Stimulated activated CD8-positive, alpha-beta memory T cell treated with anti-CD3 and anti-CD28 coated beads, Interleukin-12 subunit alpha, Interleukin-12 subunit beta, amount 100 ng/mL, for 1 hour (primary cell): ENCODE results near the gene MAST2.
"Not testable (repeated sequence)": the region's sequence is repeated elsewhere in the genome, so short reads cannot be mapped to it uniquely, and the experiment has no call there.

ENCODE experiments used
- DNase-seq: peaks from one replicate; pipeline ENCODE4 v3.0.0-alpha.2; 2020; ENCODE audit warnings: low read depth

The MAST2 gene

DNA sequence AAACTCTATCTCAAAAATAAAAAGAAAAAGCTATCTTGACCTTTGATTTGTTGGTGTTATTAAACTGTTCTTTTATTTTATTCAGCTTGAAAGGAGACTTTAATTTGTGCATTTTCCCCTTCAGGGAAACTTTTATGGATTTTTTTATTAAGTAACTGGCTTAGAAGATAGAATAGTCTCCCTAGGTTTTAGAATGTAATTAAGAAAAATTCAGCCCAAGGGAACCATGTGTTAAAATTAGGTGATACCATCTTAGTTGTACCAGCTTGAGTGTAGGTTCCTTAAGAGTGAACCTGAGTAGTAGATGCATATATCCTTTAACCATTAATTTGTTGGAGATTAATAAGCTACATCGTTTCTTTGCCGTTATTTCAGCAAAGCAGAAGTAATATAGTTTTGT is 11.4 kb downstream of the MAST2 start:
- DNase-seq = no peak

DNA sequence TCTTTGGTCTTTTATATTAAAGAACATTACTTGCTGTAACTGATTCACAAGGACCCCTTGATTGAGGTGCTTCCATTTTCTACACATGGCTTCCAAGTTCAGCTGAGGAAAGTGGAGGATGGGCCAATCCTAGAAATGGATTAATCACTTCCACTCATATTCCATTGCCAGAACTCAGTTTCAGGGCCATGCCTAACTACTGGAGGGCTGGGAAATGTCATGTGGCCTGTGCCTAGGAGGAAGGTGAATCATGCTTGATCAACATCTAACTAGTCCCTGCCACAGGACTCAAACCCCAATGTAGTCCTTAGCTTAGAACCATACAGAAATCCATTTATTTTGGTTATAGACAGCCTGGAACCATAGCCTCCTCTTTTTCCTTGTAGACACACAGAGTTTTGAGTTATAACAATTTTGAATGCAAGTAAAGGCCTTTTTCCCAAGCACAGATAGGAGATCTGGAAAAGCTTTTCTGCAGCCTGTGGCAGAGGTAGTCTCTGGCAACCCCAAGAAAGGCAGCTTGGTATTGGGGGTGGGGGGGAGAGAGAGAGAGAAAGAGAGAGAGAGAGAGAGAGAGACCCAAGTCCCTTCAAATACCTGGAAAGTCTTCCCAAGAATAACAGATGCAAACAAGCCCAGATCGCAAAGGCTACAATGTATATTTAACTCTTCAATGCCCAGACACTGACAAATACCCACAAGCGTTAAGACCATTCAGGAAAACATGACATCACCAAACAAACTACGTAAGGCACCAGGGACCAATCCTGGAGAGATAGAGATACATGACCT is 12.5 kb downstream of the MAST2 start:
- DNase-seq = no peak

DNA sequence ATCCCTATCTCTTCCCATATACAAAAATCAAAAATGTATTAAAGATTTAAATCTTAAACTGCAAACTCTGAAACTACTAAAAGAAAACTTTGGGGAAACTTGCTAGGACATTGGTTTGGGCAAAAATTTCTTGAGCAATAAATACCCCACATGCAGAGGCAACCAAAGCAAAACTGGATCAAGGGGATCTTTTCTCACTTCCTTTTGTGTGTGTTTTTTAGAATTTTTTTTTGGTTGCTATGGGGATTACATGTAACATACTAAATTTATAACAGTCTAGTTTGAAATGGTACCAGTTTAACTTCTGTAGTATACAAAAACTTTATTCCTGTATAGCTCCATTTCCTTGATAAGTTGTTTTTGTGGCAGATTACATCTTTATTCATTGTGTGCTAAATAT is 16.8 kb downstream of the MAST2 start:
- no peak for DNase-seq

DNA sequence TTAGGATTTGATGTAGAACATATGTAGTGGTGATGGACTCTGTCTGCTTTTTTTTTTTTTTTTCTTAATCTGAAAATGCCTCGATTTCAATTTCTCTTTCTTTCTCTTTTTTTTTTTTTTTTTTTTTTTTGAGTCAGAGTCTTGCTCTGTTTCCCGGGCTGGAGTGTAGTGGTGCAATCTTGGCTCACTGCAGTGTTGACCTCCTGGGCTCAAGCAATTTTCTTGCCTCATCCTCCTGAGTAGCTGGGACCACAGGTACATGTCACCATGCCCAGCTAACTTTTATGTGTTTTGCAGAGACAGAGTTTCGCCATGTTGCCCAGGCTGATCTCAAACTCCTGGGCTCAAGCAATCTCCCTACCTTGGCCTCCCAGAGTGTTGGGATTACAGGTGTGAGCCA is 17.4 kb downstream of the MAST2 start:
- no peak for DNase-seq

DNA sequence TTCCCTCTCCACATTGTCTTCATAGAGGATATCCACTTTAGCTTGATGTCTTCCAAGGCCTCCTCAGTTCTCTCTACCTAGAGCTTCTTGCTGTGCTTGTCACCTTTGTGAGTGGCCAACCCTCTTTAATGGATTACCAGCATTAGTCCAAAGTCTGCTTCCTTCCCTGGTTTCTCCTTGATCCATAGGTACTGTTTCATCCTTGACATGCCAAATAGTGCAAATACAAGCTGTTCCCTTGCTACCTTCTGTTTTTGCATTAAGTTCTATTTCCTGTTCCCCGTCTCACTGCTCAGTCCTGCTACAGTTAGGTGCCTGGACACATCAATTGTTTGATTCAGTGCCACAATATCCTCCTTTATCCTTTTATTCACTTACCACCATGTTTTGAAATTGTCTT is 19.2 kb downstream of the MAST2 start:
- DNase-seq = no peak

DNA sequence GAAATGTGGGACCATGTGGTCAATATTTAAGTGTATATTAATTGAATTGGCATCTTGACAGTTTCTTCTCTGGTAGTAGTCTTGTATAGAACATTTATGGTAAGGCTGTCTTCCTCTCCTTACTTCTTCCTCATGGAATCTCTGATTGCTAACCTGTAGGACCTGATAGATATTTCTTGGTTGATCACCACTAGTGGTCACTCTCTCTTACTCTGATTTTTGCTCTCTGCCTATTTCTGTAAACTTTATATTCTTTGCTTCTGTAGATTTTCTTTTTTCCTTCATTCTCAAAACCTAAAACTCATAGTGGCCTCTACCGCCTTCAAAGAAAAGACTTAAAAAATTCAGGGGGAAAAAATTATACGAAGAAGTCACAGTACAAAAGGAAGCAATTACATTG is 21.2 kb downstream of the MAST2 start:
- no peak for DNase-seq

DNA sequence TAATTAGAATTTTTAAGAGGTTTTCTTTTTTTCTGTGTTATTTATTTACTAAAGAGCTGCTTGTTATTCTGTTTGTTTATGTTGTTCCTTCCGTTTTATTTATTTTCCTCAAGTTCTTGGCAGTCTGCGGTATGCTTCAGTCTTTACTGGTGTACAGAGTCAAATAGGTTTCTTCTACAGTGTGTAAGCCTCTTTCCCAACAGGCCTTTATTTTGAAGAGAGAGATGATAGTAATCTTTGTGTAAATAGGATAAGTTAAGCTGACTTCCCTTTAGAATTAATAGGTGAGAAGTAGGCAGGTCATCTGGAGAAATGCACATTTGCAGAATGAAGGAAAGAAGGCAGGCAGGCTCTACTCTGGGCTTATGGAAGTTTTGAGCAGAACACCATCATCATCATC is 23.8 kb downstream of the MAST2 start:
- no peak for DNase-seq

DNA sequence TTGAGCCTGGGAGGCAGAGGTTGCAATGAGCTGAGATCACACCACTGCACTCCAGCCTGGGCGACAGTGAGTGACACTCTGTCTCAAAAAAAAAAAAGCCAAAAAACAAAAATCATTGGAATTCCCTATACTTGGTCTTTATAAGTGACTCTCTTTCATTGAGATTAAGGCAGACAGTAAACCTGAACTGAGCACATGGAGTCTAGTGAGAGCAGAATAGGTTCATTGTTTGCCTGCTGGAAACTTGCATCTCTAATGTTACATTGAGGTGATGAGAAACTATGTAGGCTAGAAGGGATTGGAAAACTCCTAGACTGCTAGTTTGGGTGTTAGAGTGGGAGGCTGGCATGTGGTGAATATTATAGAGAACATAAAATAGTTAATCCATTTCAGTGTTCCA is 25.4 kb downstream of the MAST2 start:
- no peak for DNase-seq

DNA sequence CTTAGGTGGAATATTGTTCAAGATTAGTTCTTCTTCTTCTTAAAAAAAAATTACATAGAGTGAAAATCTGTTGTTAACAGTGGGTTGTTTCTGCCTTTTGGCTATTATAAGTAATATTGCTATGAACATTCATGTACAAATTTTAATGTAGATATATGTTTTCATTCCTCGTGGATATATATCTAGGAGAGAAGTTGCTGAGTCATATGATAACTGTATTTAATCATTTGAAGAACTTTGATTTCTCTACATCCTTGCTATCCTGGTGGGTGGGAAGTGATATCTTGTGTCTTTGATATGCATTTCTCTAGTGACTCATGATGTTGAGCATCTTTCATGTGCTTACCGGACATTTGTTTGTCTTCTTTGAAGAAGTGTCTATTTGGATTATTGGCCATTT is 29.9 kb downstream of the MAST2 start:
- no peak for DNase-seq

DNA sequence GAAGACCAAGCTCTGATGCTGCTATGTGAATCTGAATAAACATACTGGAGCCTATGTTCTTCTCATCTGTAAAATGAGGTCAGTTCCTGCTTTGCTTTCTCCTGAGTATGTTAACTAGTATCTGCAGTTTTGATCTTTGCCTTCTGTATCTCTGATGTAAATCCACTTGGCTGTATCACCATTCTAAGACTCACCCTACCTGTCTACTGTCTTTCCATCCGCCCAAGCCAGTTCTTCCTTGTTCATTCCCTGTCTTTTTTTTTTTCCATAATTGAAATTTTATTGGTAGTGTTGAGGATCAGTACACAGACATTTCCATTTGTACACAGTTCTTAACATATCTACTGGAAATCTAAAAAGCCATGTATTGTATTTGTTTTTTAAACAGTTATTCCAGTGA is 31.3 kb downstream of the MAST2 start:
- no peak for DNase-seq

DNA sequence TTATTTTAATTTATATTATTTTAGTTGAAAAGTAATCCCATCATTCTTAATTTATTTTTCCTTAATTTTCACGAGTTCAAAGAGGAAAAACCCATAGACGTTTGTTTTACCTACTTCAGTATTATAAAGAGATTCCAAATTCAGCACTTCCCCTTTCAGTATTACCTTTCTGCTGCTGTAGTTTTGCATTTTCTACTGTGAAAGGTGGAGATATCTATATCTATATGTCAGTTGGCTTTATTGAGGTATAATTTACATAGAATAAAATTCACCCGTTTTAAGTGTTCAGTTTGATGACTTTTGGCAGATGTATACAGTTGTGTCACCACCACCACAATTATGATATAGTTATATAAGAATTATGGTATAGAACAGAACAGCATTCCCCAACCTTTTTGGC is 33.0 kb downstream of the MAST2 start:
- no peak for DNase-seq

DNA sequence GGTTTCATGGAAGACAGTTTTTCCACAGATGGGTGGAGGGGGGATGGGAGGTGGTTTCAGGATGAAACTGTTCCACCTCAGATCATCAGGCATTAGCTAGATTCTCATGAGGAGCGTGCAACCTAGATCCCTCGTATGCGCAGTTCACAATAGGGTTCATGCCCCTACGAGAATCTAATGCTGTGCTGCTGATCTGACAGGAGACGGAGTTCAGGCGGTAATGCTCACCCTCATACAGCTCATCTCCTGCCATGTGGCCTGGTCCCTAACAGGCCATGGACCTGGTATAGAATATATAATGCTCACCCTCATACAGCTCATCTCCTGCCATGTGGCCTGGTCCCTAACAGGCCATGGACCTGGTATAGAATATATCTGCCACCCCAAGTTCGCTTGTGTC is 33.4 kb downstream of the MAST2 start:
- not testable (repeated sequence) for DNase-seq

DNA sequence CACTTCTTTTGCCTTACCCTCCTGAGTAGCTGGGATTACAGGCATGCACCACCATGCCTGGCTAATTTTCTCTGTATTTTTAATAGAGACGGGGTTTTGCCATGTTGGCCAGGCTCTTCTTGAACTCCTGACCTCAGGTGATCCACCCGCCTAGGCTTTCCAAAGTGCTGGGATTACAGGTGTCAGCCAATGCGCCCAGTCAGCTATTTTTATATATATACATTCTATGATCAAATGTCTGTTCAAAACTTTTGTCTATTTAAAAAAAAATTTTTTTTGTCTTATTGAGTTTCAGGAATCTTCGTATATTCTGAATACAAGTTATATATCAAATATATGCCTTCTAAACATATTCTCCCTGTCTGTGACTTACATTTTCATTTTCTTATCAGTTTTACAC is 34.9 kb downstream of the MAST2 start:
- DNase-seq = not testable (repeated sequence)

DNA sequence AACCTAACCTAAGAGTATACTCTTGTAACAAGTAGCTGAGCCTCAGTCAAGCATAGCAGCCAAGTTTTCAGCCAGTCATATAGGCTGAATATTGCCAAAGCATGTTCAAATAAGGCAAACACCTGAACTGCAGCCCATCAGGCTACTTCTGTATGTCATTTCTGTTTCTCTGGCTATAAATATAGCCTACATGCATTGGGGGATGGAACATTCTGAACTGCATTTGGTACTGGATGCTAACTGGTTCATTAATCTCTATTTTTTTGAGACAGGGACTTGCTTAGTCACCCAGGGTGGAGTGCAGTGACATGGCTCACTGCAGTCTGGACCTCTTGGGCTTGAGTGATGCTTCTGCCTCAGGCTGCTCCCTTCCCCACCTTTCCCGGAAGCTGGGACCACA is 37.3 kb downstream of the MAST2 start:
- DNase-seq = no peak

DNA sequence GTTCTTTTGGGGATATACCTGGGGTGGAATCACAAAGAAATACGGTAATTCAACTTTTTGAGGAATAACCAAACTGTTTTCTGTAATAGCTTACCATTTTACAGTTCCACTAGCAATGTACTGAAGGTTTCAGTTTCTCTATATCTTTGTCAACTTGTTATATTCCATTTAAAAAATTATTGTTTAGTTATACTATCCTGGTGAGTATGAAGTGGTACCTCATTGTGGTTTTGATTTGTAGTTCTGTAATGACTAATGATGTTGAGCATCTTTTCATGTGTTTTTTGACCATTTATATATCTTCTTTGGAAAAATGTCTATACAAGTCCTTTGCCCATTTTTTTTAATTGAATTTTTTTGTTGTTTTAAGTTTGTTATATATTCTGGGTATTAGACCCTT is 39.4 kb downstream of the MAST2 start:
- no peak for DNase-seq

DNA sequence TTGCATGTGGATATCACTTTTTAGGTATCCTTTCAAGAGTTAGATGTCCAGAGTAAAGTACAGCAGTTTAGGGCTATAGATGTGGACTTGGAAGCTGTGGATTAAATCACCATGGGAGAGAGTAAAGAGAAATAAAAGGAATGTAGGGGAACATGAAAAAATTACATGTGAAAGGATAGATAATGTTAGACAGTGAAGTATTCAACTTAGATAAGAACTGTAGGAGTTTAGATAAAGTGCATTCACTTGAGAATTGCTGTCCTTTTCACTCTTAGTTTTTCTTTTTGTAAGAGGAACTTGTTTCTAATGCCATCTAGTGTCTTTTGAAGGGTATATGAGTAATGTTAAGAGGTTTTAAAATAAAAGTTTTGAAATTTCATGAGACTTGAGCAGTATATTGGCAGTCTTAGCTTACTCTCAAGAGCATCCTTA is 40.1 kb downstream of the MAST2 start:
- no peak for DNase-seq

DNA sequence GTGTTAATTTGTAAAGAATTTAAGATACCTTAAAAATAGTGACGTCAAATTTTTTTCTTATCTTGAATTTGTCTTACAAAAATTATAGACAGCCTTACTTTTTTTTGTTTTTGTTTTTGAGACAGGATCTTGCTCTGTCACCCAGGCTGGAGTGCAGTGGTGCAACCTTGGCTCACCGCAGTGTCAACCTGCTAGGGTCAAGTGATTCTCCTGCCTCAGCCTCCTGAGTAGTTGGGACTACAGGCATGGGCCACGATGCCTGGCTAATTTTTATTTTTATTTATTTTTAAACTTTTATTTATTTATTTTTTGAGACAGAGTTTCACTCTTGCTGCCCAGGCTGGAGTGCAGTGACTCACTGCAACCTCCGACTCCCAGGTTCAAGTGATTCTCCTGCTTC is 40.6 kb downstream of the MAST2 start:
- DNase-seq = not testable (repeated sequence)

DNA sequence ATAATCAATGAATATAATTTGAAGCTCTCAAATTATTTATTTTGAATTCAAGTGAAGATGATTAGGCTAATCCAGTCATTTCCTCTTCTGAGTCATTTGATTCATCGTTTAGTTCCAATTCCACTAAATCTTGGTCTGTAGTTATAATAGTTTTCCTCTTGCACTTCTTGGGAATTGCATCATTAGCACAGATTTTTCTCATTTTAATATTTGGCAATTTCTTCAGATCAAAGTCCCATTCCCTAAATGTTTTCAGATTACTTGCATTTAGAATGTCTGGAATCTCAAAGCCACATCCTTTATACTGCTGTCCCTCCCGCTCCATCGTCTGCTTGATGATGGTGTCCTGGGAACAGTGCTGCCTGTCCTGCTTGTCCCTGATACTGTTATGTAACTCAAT is 43.5 kb downstream of the MAST2 start:
- DNase-seq = no peak

DNA sequence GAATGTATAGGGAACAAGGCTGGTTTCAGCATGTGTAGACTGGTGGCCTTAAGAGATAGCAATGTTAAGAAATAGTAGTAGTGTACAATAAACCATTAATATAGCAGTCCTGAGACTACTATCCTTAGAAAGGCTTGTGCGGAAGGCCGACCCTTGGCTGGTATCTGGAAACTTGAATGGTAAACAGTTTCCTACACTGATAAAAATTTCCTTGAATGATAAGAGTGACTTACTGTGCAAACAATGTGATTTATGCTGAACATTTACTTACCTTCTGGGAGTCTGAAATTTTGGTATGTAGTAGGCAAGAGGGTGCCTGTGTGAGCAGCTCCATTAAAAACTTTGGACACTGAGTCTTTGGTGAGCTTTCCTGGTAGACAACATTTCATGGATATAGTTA is 44.7 kb downstream of the MAST2 start:
- DNase-seq = no peak

DNA sequence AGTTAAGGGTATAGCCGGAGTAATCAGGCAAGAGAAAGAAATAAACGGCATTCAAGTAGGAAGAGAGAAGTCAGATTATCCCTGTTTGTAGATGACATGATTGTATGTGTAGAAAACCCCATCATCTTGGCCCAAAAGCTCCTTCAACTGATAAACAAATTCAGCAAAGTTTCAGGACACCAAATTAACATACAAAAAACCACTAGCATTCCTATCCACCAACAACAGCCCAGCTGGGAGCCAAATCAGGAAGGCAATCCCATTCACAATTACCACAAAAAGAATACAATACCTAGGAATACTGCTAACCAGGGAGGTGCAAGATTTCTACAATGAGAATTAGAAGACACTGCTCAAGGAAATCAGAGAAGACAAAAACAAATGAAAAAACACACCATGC is 45.3 kb downstream of the MAST2 start:
- no peak for DNase-seq

DNA sequence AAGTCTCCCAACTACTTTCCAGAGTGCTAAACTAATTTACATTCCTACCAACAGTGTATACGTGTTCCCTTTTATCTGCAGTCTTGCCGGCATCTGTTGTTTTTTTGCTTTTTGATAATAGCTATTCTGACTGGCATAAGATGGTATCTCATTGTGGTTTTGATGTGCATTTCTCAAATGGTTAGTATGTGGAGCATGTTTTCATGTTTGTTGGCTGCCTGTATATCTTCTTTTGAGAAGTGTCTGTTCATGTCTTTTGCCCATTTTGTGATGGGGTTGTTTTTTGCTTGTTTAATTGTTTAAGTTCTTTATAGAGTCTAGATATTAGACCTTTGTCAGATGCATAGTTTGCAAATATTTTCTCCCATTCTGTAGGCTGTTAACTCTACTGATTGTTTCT is 46.6 kb downstream of the MAST2 start:
- no peak for DNase-seq

DNA sequence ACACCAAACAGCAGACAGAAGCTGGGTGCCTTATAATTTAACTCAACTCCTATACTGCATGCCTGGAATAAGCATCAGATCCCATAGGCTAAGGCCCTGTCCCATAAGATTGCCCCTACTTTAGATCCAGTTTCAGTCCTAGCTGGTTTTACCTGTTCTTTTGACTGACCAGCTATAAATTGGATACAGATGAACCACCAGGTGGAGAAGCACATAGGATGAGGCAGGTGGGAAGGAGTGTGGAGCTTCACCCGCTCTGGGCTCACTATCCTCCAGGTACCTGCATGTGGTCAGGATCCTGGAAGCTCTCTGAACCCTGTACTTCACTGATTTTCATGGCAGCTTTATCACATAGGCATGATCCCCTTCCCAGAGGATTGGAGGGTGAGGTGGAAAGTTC is 51.3 kb downstream of the MAST2 start:
- DNase-seq = no peak

DNA sequence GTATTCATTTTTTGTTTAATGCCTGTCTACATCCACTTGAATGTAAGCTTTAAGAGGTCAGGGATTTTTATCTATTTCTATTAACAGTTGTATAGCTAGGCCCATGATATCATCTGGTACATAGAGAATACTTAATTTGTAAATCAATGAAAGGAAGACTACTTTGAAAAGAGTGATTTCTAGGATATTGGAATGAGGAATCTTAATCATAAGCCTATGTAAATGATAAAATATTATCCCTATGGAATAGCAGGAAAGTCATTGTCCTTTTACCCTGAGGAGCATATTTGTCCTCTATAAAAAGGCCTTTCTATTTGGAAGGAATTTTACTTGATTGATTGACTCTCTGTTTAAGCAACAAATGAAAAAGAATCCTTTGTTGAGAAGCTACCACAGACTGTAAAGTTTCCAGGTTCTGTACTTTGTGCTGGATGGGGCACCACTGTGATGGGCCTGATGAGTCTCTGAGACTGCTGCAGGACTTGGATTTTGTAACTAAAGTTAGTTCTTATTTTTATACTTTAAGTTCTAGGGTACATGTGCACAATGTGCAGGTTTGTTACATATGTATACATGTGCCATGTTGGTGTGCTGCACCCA is 53.8 kb downstream of the MAST2 start:
- no peak for DNase-seq
